ENCODE measurements around the gene MUSTN1.

DNA sequence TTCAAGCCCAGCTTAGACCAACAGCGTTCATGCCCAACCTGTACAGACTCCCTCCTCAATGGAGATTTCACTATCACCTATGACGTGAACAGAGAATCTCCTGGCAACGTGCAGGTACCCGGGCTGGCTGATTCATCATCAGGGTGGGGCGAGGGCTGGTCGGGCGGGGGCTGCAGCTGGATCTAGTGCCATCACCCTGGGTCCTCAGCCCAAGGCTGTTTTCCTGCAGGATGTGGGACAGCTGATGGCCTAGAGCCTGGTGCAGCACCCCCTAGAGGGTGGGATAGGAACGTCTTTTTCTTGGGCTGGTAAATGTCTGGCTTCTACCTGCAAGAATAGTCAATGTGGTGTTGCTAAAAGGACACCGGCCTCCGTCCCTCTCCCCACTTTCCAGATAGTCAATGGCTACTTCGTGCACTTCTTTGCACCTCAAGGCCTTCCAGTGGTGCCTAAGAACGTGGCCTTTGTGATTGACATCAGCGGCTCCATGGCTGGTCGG, 35.8 kb downstream of the MUSTN1 start:
- TF ChIP-seq, protein P1, sequence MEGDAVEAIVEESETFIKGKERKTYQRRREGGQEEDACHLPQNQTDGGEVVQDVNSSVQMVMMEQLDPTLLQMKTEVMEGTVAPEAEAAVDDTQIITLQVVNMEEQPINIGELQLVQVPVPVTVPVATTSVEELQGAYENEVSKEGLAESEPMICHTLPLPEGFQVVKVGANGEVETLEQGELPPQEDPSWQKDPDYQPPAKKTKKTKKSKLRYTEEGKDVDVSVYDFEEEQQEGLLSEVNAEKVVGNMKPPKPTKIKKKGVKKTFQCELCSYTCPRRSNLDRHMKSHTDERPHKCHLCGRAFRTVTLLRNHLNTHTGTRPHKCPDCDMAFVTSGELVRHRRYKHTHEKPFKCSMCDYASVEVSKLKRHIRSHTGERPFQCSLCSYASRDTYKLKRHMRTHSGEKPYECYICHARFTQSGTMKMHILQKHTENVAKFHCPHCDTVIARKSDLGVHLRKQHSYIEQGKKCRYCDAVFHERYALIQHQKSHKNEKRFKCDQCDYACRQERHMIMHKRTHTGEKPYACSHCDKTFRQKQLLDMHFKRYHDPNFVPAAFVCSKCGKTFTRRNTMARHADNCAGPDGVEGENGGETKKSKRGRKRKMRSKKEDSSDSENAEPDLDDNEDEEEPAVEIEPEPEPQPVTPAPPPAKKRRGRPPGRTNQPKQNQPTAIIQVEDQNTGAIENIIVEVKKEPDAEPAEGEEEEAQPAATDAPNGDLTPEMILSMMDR (IDR thresholded peaks at IDR 0.05) = peak; percentile 82
- TF ChIP-seq ZFX (IDR thresholded peaks at IDR 0.05; ENCODE audit: borderline replicate concordance) = no peak
